GM12878 (cell line): ENCODE measurements around the gene SNX19. TPM values are rescaled to one million over a fixed set of nuclear protein-coding genes. Genes with fewer than 3 reads are reported as not detected.

Source experiments
- ATAC-seq: fragments of 200-7000 bp; cut with Tn5 transposase; 3 replicates; pipeline ENCODE4 v1.9.1; 2020; ENCODE audit warnings: mild to moderate bottlenecking, moderate library complexity
- BruUV-seq: library from RNA; stranded (reverse); fragments of 400-500 nt; replicated peaks from 2 replicates; lab custom pipeline; 2021; lab: Mats Ljungman, UMichigan
- CTCF ChIA-PET: fragments of 300-600 bp; sonication (Branson Sonifier 250); formaldehyde crosslinking; extraction: SDS; loops from one replicate; lab custom pipeline; 2021; ENCODE audit warnings: inconsistent platforms; lab: Yijun Ruan, JAX
- POLR2A ChIA-PET: fragments of 350-600 bp; formaldehyde crosslinking; extraction: SDS; loops from one replicate; lab custom pipeline; 2021; ENCODE audit warnings: inconsistent platforms; lab: Charles Lee
- RAD21 ChIA-PET: fragments of 300-600 bp; sonication (Branson Sonifier 250); formaldehyde crosslinking; loops from one replicate; lab custom pipeline; 2023; ENCODE audit warnings: antibody characterized with exemption; ENCODE audit not compliant: unreplicated experiment; lab: Charles Lee
- SMC1A ChIA-PET: fragments of 300-600 bp; sonication (Branson Sonifier 250); formaldehyde crosslinking; loops from one replicate; lab custom pipeline; 2023; ENCODE audit not compliant: unreplicated experiment, uncharacterized antibody; lab: Charles Lee
- DNase-seq: peaks from one replicate; pipeline ENCODE4 v3.0.0-alpha.2; 2011; ENCODE audit warnings: low read depth, low spot score
- FAIRE-seq: peaks from 3 replicates; lab custom pipeline; 2011; peaks lifted over from hg19 to GRCh38; lab: Jason Lieb, UNC
- H2AFZ ChIP-seq: 2 replicates; pipeline ENCODE4 v1.6.0; 2011; ENCODE audit warnings: low read depth, low read length, control low read depth; ENCODE audit not compliant: control insufficient read depth
- H3K27ac ChIP-seq: 2 replicates; pipeline ENCODE4 v1.5.1; 2011; ENCODE audit warnings: control low read depth; ENCODE audit not compliant: control insufficient read depth, insufficient read depth
- H3K27me3 ChIP-seq, 2 experiments: replicated peaks in 1 of 2; 2 replicates each; pipeline versions ENCODE4 v1.6.0 to v1.6.1; 2011; ENCODE audit warnings: low read length in 1 of 2; ENCODE audit not compliant: control insufficient read depth in 2 of 2, insufficient read depth in 2 of 2
- H3K36me3 ChIP-seq, 2 experiments: 2 replicates each; pipeline ENCODE4 v1.5.1; 2011; ENCODE audit warnings: low read length in 1 of 2; ENCODE audit not compliant: control insufficient read depth in 2 of 2, insufficient read depth in 2 of 2
- H3K4me1 ChIP-seq: 2 replicates; pipeline ENCODE4 v1.6.1; 2011; ENCODE audit warnings: mild to moderate bottlenecking, low read length, moderate library complexity, mixed read lengths; ENCODE audit not compliant: control insufficient read depth, insufficient read depth
- H3K4me2 ChIP-seq: 2 replicates; pipeline ENCODE4 v1.6.0; 2011; ENCODE audit warnings: control low read depth; ENCODE audit not compliant: control insufficient read depth, insufficient read depth
- H3K4me3 ChIP-seq: fragments of 200-600 bp; sonication (generic); 2 replicates; pipeline ENCODE4 v1.5.1; 2016
- H3K79me2 ChIP-seq: 2 replicates; pipeline ENCODE4 v1.6.0; 2011; ENCODE audit warnings: low read length; ENCODE audit not compliant: control insufficient read depth, insufficient read depth
- H3K9ac ChIP-seq: 2 replicates; pipeline ENCODE4 v1.8.0; 2011; ENCODE audit warnings: low read length, control low read depth, mixed read lengths; ENCODE audit not compliant: control insufficient read depth, insufficient read depth
- H3K9me3 ChIP-seq: replicated peaks from 3 replicates; pipeline ENCODE4 v1.5.1; 2011; ENCODE audit warnings: mild to moderate bottlenecking, low read length; ENCODE audit not compliant: control insufficient read depth, insufficient read depth
- H4K20me1 ChIP-seq: 2 replicates; pipeline ENCODE4 v1.6.0; 2011; ENCODE audit not compliant: control insufficient read depth, insufficient read depth
- BCLAF1 ChIP-seq: fragments of 450-650 bp; IDR thresholded peaks from 2 replicates; pipeline ENCODE4 v1.6.1; 2017; ENCODE audit warnings: antibody characterized with exemption, mild to moderate bottlenecking, moderate library complexity
- CEBPB ChIP-seq, 2 experiments: fragments of 150-350 bp in 1 of 2; IDR thresholded peaks; 2 replicates each; pipeline ENCODE4 v1.6.1; 2012 to 2014; ENCODE audit warnings: low read depth in 2 of 2, low read length in 2 of 2, borderline replicate concordance in 1 of 2, inconsistent platforms in 1 of 2
- E2F4 ChIP-seq: IDR thresholded peaks from 2 replicates; pipeline ENCODE4 v1.6.1; 2012; ENCODE audit warnings: low read depth, low read length, improper control_type of control experiment
- POLR2A ChIP-seq: IDR thresholded peaks from 2 replicates; pipeline ENCODE4 v1.6.1; 2011; ENCODE audit warnings: low read depth, mild to moderate bottlenecking, low read length
- POU2F2 ChIP-seq: IDR thresholded peaks from 3 replicates; pipeline ENCODE4 v1.6.1; 2011; ENCODE audit warnings: low read depth, mild to moderate bottlenecking, low read length, borderline replicate concordance
- ZBTB11 ChIP-seq: fragments of 450-650 bp; formaldehyde crosslinking; IDR thresholded peaks from 2 replicates; pipeline ENCODE4 v1.5.0; 2022; ENCODE audit warnings: mild to moderate bottlenecking, missing genetic modification characterization
- WGBS: methylation state at CpG from one replicate; pipeline ENCODE4 v1.1.6; 2016; ENCODE audit warnings: low lambda C conversion rate; ENCODE audit not compliant: insufficient replicate concordance, insufficient coverage; ENCODE audit errors: missing lambda C conversion rate; 5-methylcytosine and 5-hydroxymethylcytosine counted together
- in situ Hi-C: fragments of 300-500 bp; cut with MboI; formaldehyde crosslinking; loops from 9 replicates; pipeline ENCODE4 v1.14.3; 2018; ENCODE audit warnings: mixed read lengths
- intact Hi-C: fragments of 100-400 bp; cut with micrococcal nuclease; formaldehyde crosslinking; loops from one replicate; pipeline ENCODE4 v1.14.2; 2022; ENCODE audit not compliant: unreplicated experiment
- polyA plus RNA-seq, 11 experiments: library from polyadenylated mRNA; depleted of rRNA in 4 of 11; unstranded in 6 of 11; stranded (reverse) in 5 of 11; fragments of >200 nt; fragmentation: Nextera tagmentation in 4 of 11; fragmentation: Illumina TruSeq in 1 of 11; extraction: Ambion mirVana in 4 of 11; extraction: Trizol in 1 of 11; gene quantifications; 1 replicate in 1 of 11; 2 replicates in 10 of 11; pipeline versions ENCODE4 v1.2.1 to v1.2.3, GENCODE V29; 2011 to 2016; ENCODE audit warnings: inconsistent platforms in 2 of 11, missing spikeins in 2 of 11, low read depth in 1 of 11
- total RNA-seq, 4 experiments: library from RNA; depleted of rRNA in 3 of 4; stranded (reverse); fragments of >200 nt in 3 of 4; fragmentation: Illumina TruSeq in 1 of 4; extraction: Trizol in 1 of 4; gene quantifications; 2 replicates each; pipeline versions ENCODE4 v1.2.1 to v1.2.3, GENCODE V29; 2013 to 2021

The SNX19 gene
- total and polyA plus RNA-seq, 10 of the 15 experiments (the other 5 are each of a cell fraction or from before 2014, with no cell fraction given): 3.0 to 46.9 (median 30.4) TPM

- no peak for TF ChIP-seq POU2F2
- TF ChIP-seq E2F4: no peak
- no peak for TF ChIP-seq POLR2A
- TF ChIP-seq CEBPB (IDR thresholded peaks at IDR 0.05; ENCODE audit: borderline replicate concordance in 1 of 2, low read depth in 2 of 2, low read length in 2 of 2): no peak
- no peak for TF ChIP-seq ZBTB11 (CRISPR knock-in tag)
These were observed 67.7 kb downstream of the SNX19 start (continued) for GRCh38 chr11:130848361-130849214.

- RAD21 ChIA-PET: no interaction called here
- CTCF ChIA-PET: interaction anchor here (1.1 kb wide), 1 partner anchor 9 kb away, joined by 3 read pairs; no protein-coding TSS in a partner anchor
- Histone ChIP-seq H3K36me3 (no peaks in the 10 kb centered on the region), H3K9me3 (no peaks in the 10 kb centered on the region; the same call in 1 of the 3 replicates), H3K79me2 (no peaks in the 10 kb centered on the region), H4K20me1 (peaks cover 3% of the 10 kb centered on the region; the same call in 1 of the 2 replicates), H3K4me3 (no peak overlapping the region), H2AFZ (no peak overlapping the region), H3K4me2 (no peak overlapping the region), H3K4me1 (no peaks in the 10 kb centered on the region), H3K27me3 (peaks cover 0 to 3% of the 10 kb centered on the region in 2 experiments; a peak in 2 of 4 replicates), H3K27ac (no peak overlapping the region), H3K9ac (no peak overlapping the region)
- 71% methylated on average over 8 of the region's 8 CpGs for WGBS
- no peak for ATAC-seq
- TF ChIP-seq BCLAF1: no peak
- SMC1A ChIA-PET: interaction anchor here (0.7 to 1.4 kb wide), 3 partner anchors 10 to 15 kb away, joined by 3 to 4 read pairs (median 3); no protein-coding TSS in a partner anchor
- no peak for DNase-seq
- POLR2A ChIA-PET: no interaction called here
- intact Hi-C loops (no loop called here), in situ Hi-C loops (no loop called here)
- FAIRE-seq: no peak
- BruUV-seq: no TSS peak
These were observed 68.8 kb downstream of the SNX19 start for GRCh38 chr11:130847517-130847916.
